BLaER1 treated with 17β-estradiol and CSF1 and Interleukin-3, amounts not matched to agents 10 nM and 100 nM (cell line): Measurements from ENCODE around the gene ATP5F1E.

Experiments used
- H3K27ac ChIP-seq, 11 experiments: shearing (Covaris generic); formaldehyde crosslinking; 2 replicates each; pipeline ENCODE4 v1.8.1; 2022
- H3K27me3 ChIP-seq, 11 experiments: shearing (Covaris generic); formaldehyde crosslinking; 2 replicates each; pipeline ENCODE4 v1.8.1; 2022
- H3K36me3 ChIP-seq, 11 experiments: shearing (Covaris generic); formaldehyde crosslinking; 2 replicates each; pipeline ENCODE4 v1.8.1; 2022
- H3K4me1 ChIP-seq, 10 experiments: shearing (Covaris generic); formaldehyde crosslinking; 2 replicates each; pipeline ENCODE4 v1.8.1; 2022
- H3K4me2 ChIP-seq, 11 experiments: shearing (Covaris generic); formaldehyde crosslinking; 2 replicates each; pipeline ENCODE4 v1.8.1; 2022
- H3K4me3 ChIP-seq, 10 experiments: shearing (Covaris generic); formaldehyde crosslinking; 2 replicates each; pipeline ENCODE4 v1.8.1; 2022
- H3K9ac ChIP-seq, 11 experiments: shearing (Covaris generic); formaldehyde crosslinking; 2 replicates each; pipeline ENCODE4 v1.8.1; 2022
- H3K9me3 ChIP-seq, 11 experiments: shearing (Covaris generic); formaldehyde crosslinking; replicated peaks in 1 of 11; 2 replicates each; pipeline ENCODE4 v1.8.1; 2022
- H4K20me1 ChIP-seq, 11 experiments: shearing (Covaris generic); formaldehyde crosslinking; 2 replicates each; pipeline ENCODE4 v1.8.1; 2022
- Cebpa-rat ChIP-seq, 11 experiments: shearing (Covaris generic); IDR thresholded peaks; 2 replicates each; pipeline ENCODE4 v1.8.1; 2022

Gene ATP5F1E

DNA sequence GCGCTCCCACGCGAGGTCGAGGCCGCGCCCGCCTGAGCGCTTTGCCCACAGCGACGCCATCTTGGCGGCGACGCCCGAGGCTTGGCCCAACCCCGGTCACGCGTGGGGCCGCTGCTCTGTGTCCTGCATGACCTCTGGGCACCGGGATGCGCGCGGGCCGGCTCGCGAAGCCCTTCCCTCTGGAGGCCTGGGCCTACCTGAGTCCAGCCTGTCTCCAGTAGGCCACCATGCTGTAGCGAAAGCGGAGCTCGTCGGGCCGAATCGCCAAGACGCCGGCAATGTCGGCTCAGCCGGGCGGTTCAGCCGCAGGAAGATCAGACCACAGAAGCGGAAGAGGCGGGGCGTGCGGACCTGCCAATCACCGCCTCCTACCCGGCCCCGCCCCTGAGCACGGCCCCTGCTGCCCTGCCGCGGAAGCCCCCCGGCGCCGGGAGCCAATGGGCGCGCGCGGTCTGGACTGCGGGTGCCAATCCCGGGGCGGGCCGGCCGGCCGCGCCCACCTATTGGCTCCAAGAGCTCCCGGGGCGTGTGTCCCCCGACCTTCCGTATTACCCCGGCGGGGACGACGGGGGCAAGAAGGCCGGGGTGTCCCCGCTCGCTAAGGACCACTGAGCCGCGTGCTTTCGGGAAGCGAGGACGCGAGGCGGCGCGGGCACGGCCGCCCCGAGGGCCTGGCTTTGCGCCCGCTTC lies at the start of gene ATP5F1E:
ATP5F1E (minus strand) TSS at position 313 of the 690 bp plus-strand sequence; CDS start at position 229, 84 bp downstream.
- Histone ChIP-seq H3K36me3 (peaks cover 66 to 80% (median 70%) of the 10 kb centered on the region in 11 experiments), H3K27me3 (no peaks in the 10 kb centered on the region), H3K4me2 (peak within 1 kb of the TSS; percentile 87 to 100 (median 97)), H3K27ac (peak within 1 kb of the TSS; percentile 83 to 97 (median 95)), H3K4me1 (peaks cover 38 to 60% (median 48%) of the 10 kb centered on the region in 10 experiments), H4K20me1 (peaks cover 21 to 54% (median 37%) of the 10 kb centered on the region in 11 experiments; a peak in 20 of 22 replicates), H3K9ac (peak within 1 kb of the TSS; percentile 81 to 96 (median 91)), H3K9me3 (no peaks in the 10 kb centered on the region), H3K4me3 (peak within 1 kb of the TSS; percentile 64 to 95 (median 77))
- no peak for TF ChIP-seq Cebpa-rat (IDR thresholded peaks at IDR 0.05)

DNA sequence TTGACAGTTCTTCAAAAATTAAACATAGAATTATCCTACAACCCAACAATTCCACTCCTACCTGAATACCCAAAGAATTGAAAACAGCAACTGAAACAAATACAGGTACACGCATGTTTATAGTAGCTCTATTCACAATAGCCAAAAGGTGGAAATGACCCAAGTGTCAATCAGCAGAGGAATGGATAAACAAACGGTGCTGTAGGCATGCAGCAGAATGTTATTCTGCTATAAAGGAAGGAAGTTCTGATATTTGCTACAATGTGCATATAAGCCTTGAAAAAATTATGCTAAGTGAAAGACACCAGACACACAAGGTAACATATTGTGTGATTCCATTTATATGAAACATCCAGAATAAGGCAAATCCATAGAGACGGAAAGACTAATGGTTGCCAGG lies 48.9 kb upstream of the ATP5F1E start:
- Histone ChIP-seq H3K4me1 (peaks cover 0 to 18% (median 5%) of the 10 kb centered on the region in 10 experiments; a peak in 11 of 20 replicates), H3K36me3 (no peaks in the 10 kb centered on the region), H3K9ac (no peak overlapping the region), H3K4me3 (no peak overlapping the region), H3K27me3 (no peaks in the 10 kb centered on the region), H3K27ac (no peak overlapping the region), H3K4me2 (no peak overlapping the region), H4K20me1 (no peaks in the 10 kb centered on the region), H3K9me3 (no peaks in the 10 kb centered on the region)
- TF ChIP-seq Cebpa-rat (IDR thresholded peaks at IDR 0.05) = no peak

DNA sequence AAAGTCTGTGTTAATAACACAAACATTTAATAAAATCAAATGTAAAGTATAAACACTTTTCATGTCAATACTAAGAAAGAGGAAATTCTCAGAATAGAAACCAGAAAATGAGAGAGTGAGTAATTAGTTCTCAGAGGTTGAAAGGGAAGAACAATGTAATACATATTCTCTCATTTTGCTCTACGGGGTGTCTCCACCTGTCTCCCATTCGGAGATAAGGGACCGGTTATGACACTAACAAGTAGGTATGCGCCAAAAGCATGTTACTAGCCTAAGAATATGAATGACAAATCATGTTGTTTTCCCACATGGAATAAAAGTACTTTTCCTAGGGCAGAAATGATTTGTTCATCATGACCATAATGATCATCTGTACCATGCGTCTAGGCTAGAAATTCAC lies 46.1 kb upstream of the ATP5F1E start:
- Histone ChIP-seq H3K9me3 (no peaks in the 10 kb centered on the region), H4K20me1 (no peaks in the 10 kb centered on the region), H3K27me3 (no peaks in the 10 kb centered on the region), H3K4me3 (no peak overlapping the region), H3K9ac (no peak overlapping the region), H3K36me3 (no peaks in the 10 kb centered on the region), H3K4me1 (peaks cover under 1 to 18% (median 7%) of the 10 kb centered on the region in 10 experiments; a peak in 19 of 20 replicates), H3K27ac (no peak overlapping the region), H3K4me2 (peak overlapping the region in 4 of 11 experiments; percentile 34 to 68 (median 50); a peak in 7 of 22 replicates)
- TF ChIP-seq Cebpa-rat (IDR thresholded peaks at IDR 0.05) = no peak

DNA sequence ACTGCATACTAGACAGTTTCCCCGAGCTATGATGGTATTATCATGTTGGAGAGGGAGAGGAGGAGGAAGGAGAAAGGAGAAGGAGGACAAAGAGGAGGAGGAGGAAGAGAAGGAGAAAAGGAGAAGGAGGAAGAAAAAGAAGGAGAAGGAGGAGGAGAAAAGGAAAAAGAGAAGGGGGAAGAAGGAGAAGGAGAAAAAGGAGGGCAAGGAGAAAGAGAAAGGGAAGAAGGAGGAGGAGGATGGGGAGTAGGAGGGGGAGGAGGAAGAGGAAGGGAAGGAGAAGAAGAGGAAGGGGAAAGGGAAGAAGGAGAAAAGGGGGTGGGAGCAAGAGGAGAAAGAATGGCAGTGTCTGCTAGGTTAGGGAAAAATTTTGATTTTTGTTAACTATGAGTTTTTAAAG lies 45.6 kb upstream of the ATP5F1E start:
- no peaks in the 10 kb centered on the region for H3K27me3 ChIP-seq
- no peaks in the 10 kb centered on the region for H3K9me3 ChIP-seq
- H3K4me2 ChIP-seq = peak overlapping the region in 3 of 11 experiments; percentile 34 to 68 (median 55); a peak in 7 of 22 replicates
- no peak overlapping the region for H3K9ac ChIP-seq
- peaks cover 5 to 23% (median 12%) of the 10 kb centered on the region in 10 experiments for H3K4me1 ChIP-seq
- no peaks in the 10 kb centered on the region for H4K20me1 ChIP-seq
- no peak overlapping the region for H3K4me3 ChIP-seq
- TF ChIP-seq Cebpa-rat (IDR thresholded peaks at IDR 0.05) = no peak
- H3K36me3 ChIP-seq = no peaks in the 10 kb centered on the region
- H3K27ac ChIP-seq = no peak overlapping the region

- no peaks in the 10 kb centered on the region for H3K27me3 ChIP-seq
These were observed 43.9 kb upstream of the ATP5F1E start for GRCh38 chr20:59075934-59076508.

DNA sequence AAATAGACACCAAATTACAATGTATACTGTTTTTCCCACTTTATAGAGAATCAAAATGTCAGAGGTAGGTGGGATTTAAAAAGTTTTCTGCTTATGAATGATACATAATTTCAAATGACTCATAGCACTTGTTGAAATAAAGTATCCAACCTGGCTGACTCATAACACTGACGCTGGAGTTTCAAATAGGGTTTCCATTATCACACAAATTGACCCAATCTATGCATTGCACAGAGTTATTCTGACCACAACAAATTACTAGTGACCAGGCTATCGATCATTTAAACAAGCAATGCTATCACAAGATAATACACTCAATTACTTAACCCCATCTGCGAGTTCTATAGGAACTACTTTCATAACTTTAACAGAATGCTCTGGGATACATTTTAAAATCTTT lies 42.3 kb upstream of the ATP5F1E start:
- Histone ChIP-seq H3K4me2 (no peak overlapping the region), H4K20me1 (no peaks in the 10 kb centered on the region), H3K9ac (no peak overlapping the region), H3K9me3 (no peaks in the 10 kb centered on the region), H3K27me3 (no peaks in the 10 kb centered on the region), H3K4me1 (peaks cover 12 to 45% (median 20%) of the 10 kb centered on the region in 10 experiments), H3K36me3 (no peaks in the 10 kb centered on the region), H3K4me3 (no peak overlapping the region), H3K27ac (no peak overlapping the region)
- TF ChIP-seq Cebpa-rat (IDR thresholded peaks at IDR 0.05) = no peak

More at GRCh38 chr20:59075934-59076508, 43.9 kb upstream of the ATP5F1E start:
- Histone ChIP-seq H3K9ac (no peak overlapping the region), H3K4me3 (no peak overlapping the region), H3K4me1 (peaks cover 12 to 34% (median 18%) of the 10 kb centered on the region in 10 experiments), H3K27ac (no peak overlapping the region), H3K9me3 (no peaks in the 10 kb centered on the region), H4K20me1 (no peaks in the 10 kb centered on the region), H3K4me2 (no peak overlapping the region), H3K36me3 (no peaks in the 10 kb centered on the region)
- TF ChIP-seq Cebpa-rat (IDR thresholded peaks at IDR 0.05) = no peak

- no peak for TF ChIP-seq Cebpa-rat (IDR thresholded peaks at IDR 0.05)
- Histone ChIP-seq H3K4me2 (peak overlapping the region in 2 of 11 experiments; percentile 56 to 68; a peak in 2 of 22 replicates), H3K36me3 (no peaks in the 10 kb centered on the region), H3K27me3 (no peaks in the 10 kb centered on the region), H3K9me3 (no peaks in the 10 kb centered on the region), H3K4me3 (no peak overlapping the region), H3K4me1 (peaks cover 12 to 51% (median 20%) of the 10 kb centered on the region in 10 experiments), H3K9ac (no peak overlapping the region), H4K20me1 (no peaks in the 10 kb centered on the region), H3K27ac (no peak overlapping the region)
These were observed 41.4 kb upstream of the ATP5F1E start for GRCh38 chr20:59073582-59073981.

GRCh38 chr20:59071216-59071615 lies 39.1 kb upstream of the ATP5F1E start:
- Histone ChIP-seq H3K9ac (no peak overlapping the region), H3K9me3 (no peaks in the 10 kb centered on the region), H3K4me1 (peaks cover 9 to 41% (median 17%) of the 10 kb centered on the region in 10 experiments), H3K27ac (no peak overlapping the region), H3K4me2 (peak overlapping the region in 5 of 11 experiments; percentile 33 to 86 (median 56); a peak in 9 of 22 replicates), H3K4me3 (no peak overlapping the region), H3K36me3 (no peaks in the 10 kb centered on the region), H3K27me3 (no peaks in the 10 kb centered on the region), H4K20me1 (no peaks in the 10 kb centered on the region)
- no peak for TF ChIP-seq Cebpa-rat (IDR thresholded peaks at IDR 0.05)

DNA sequence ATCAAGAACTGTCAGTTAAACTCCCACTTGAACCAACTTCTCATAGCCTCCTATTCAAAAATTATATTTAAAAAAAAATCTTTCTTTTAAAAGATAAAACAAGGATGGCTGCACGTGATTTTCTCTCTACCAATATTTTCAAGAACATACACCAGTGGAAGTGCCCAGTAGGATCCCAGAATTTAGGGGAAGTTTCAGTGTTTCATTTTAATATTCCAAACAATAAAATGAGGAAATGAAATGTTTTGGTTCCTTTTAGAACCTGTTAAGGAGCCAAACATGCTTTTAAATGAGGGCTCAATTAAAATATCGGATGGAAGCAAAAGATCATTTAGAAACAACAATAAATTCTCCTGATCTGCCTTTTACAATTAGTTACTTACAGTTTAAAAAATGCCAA lies 36.9 kb upstream of the ATP5F1E start:
- no peaks in the 10 kb centered on the region for H3K36me3 ChIP-seq
- H3K4me3 ChIP-seq = no peak overlapping the region
- H3K9me3 ChIP-seq = no peaks in the 10 kb centered on the region
- no peak overlapping the region for H3K27ac ChIP-seq
- TF ChIP-seq Cebpa-rat (IDR thresholded peaks at IDR 0.05) = no peak
- H4K20me1 ChIP-seq = no peaks in the 10 kb centered on the region
- peak overlapping the region in 2 of 11 experiments; percentile 63 to 82; a peak in 4 of 22 replicates for H3K4me2 ChIP-seq
- no peaks in the 10 kb centered on the region for H3K27me3 ChIP-seq
- H3K9ac ChIP-seq = no peak overlapping the region
- H3K4me1 ChIP-seq = peaks cover 9 to 41% (median 17%) of the 10 kb centered on the region in 10 experiments
